CD14-positive monocyte (primary cell): Measurements from ENCODE around the gene AKR1C2. TPM values are rescaled to one million over a fixed set of nuclear protein-coding genes. Genes with fewer than 3 reads are reported as not detected.

ENCODE experiments used
- DNase-seq, 3 donors: peaks; one replicate each; pipeline ENCODE4 v3.0.0-alpha.2; 2011 to 2022
- H2AFZ ChIP-seq: 2 replicates; pipeline ENCODE4 v1.6.0; 2012; ENCODE audit warnings: mild to moderate bottlenecking, low read depth, low read length, inconsistent platforms; ENCODE audit not compliant: insufficient read depth, poor library complexity, severe bottlenecking
- H3K27ac ChIP-seq, 2 donors: 1 replicate in 1 of 2; 2 replicates in 1 of 2; pipeline ENCODE4 v1.5.1; 2012 to 2013; ENCODE audit warnings: low read length in 2 of 2, control low read depth in 1 of 2, inconsistent platforms in 1 of 2, low read depth in 1 of 2, mild to moderate bottlenecking in 1 of 2
- H3K27me3 ChIP-seq, 2 donors: one replicate each; pipeline versions ENCODE4 v1.6.0 to v1.6.1; 2011 to 2013; ENCODE audit warnings: low read length in 2 of 2; ENCODE audit not compliant: control insufficient read depth in 2 of 2, insufficient read depth in 2 of 2
- H3K36me3 ChIP-seq, 2 donors: replicated peaks in 1 of 2; 1 replicate in 1 of 2; 2 replicates in 1 of 2; pipeline versions ENCODE4 v1.5.1 to v1.6.1; 2012 to 2013; ENCODE audit warnings: low read length in 2 of 2, control low read depth in 1 of 2, inconsistent platforms in 1 of 2, mild to moderate bottlenecking in 1 of 2; ENCODE audit not compliant: insufficient read depth in 2 of 2, control insufficient read depth in 1 of 2
- H3K4me1 ChIP-seq, 2 donors: 1 replicate in 1 of 2; 2 replicates in 1 of 2; pipeline versions ENCODE4 v1.5.1 to v1.6.1; 2012 to 2013; ENCODE audit warnings: low read length in 2 of 2, control low read depth in 1 of 2, inconsistent platforms in 1 of 2, mild to moderate bottlenecking in 1 of 2, moderate library complexity in 1 of 2; ENCODE audit not compliant: insufficient read depth in 2 of 2, control insufficient read depth in 1 of 2
- H3K4me2 ChIP-seq: replicated peaks from 2 replicates; pipeline ENCODE3; 2012; ENCODE audit warnings: low read length, moderate library complexity, mild to moderate bottlenecking; ENCODE audit not compliant: poor library complexity, severe bottlenecking; ENCODE audit errors: extremely low read depth
- H3K4me3 ChIP-seq, 3 experiments: fragments of 200-600 bp in 1 of 3; sonication (generic) in 1 of 3; replicated peaks in 1 of 3; 1 replicate in 2 of 3; 2 replicates in 1 of 3; pipeline ENCODE4 v1.5.1; 2011 to 2013; ENCODE audit warnings: low read length in 3 of 3, mild to moderate bottlenecking in 3 of 3, control low read depth in 2 of 3, low read depth in 2 of 3, inconsistent platforms in 1 of 3, moderate library complexity in 1 of 3
- H3K79me2 ChIP-seq: 2 replicates; pipeline ENCODE4 v1.6.0; 2012; ENCODE audit warnings: mild to moderate bottlenecking, control low read depth, inconsistent platforms, low read length, moderate library complexity; ENCODE audit not compliant: insufficient read depth
- H3K9ac ChIP-seq: 2 replicates; pipeline ENCODE4 v1.6.0; 2017; ENCODE audit warnings: low read length, mild to moderate bottlenecking; ENCODE audit not compliant: insufficient read depth, poor library complexity, severe bottlenecking
- H3K9me3 ChIP-seq, 2 donors: replicated peaks in 1 of 2; 1 replicate in 1 of 2; 2 replicates in 1 of 2; pipeline versions ENCODE4 v1.5.1 to v1.6.1; 2012 to 2013; ENCODE audit warnings: low read length in 2 of 2, control low read depth in 1 of 2; ENCODE audit not compliant: control insufficient read depth in 1 of 2, insufficient read depth in 1 of 2
- H4K20me1 ChIP-seq: 2 replicates; pipeline ENCODE4 v1.6.0; 2012; ENCODE audit warnings: mild to moderate bottlenecking, low read length, control low read depth, moderate library complexity; ENCODE audit not compliant: insufficient read depth
- H3K27ac Mint-ChIP-seq, 7 donors: one replicate each; pipeline ENCODE4 v1.8.0; 2020; ENCODE audit warnings: mild to moderate bottlenecking in 7 of 7, mixed read lengths in 7 of 7, moderate library complexity in 6 of 7, inconsistent platforms in 2 of 7
- H3K27me3 Mint-ChIP-seq, 3 donors: one replicate each; pipeline ENCODE4 v1.8.0; 2021 to 2022; ENCODE audit warnings: low read depth in 3 of 3, mild to moderate bottlenecking in 3 of 3, mixed read lengths in 3 of 3, moderate library complexity in 3 of 3, inconsistent platforms in 1 of 3
- H3K36me3 Mint-ChIP-seq, 2 donors: one replicate each; pipeline ENCODE4 v1.8.0; 2020; ENCODE audit warnings: mixed read lengths in 2 of 2, inconsistent platforms in 1 of 2, mild to moderate bottlenecking in 1 of 2
- H3K4me1 Mint-ChIP-seq: one replicate; pipeline ENCODE4 v1.8.0; 2020; ENCODE audit warnings: mild to moderate bottlenecking, mixed read lengths
- H3K4me3 Mint-ChIP-seq, 2 donors: one replicate each; pipeline ENCODE4 v1.8.0; 2020; ENCODE audit warnings: mild to moderate bottlenecking in 2 of 2, mixed read lengths in 2 of 2, moderate library complexity in 1 of 2
- H3K9me3 Mint-ChIP-seq, 7 donors: one replicate each; pipeline ENCODE4 v1.8.0; 2020 to 2022; ENCODE audit warnings: mixed read lengths in 7 of 7, mild to moderate bottlenecking in 6 of 7, moderate library complexity in 6 of 7, inconsistent platforms in 2 of 7
- CTCF ChIP-seq: fragments of 200-600 bp; IDR thresholded peaks from one replicate; pipeline ENCODE4 v1.8.0; 2022; ENCODE audit warnings: antibody characterized with exemption, mild to moderate bottlenecking
- WGBS: methylation state at CpG from one replicate; pipeline ENCODE4 v1.1.5; 2013; ENCODE audit warnings: missing lambda C conversion rate; ENCODE audit not compliant: insufficient coverage; 5-methylcytosine and 5-hydroxymethylcytosine counted together
- intact Hi-C, 2 donors: fragments of 100-400 bp; cut with micrococcal nuclease; formaldehyde crosslinking; loops; one replicate each; pipeline versions ENCODE4 v1.15.0 to v1.15.1; 2023
- polyA plus RNA-seq, 3 donors: library from polyadenylated mRNA; depleted of rRNA in 1 of 3; unstranded in 2 of 3; stranded (reverse) in 1 of 3; fragments of 300-500 nt in 2 of 3; fragments of >200 nt in 1 of 3; fragmentation: Illumina TruSeq in 2 of 3; gene quantifications; 1 replicate in 2 of 3; 2 replicates in 1 of 3; pipeline ENCODE4 v1.2.3, GENCODE V29; 2012 to 2021

The AKR1C2 gene
- polyA plus RNA-seq, 3 donors: 0.13 TPM; not detected in 2

GRCh38 chr10:5041471-5042023, 37.9 kb upstream of the AKR1C2 start:
- H3K4me3 Mint-ChIP-seq: peak overlapping the region in 1 of 2 donors; percentile 47
- peaks cover 7% of the 10 kb centered on the region for H3K4me1 Mint-ChIP-seq
- no peaks in the 10 kb centered on the region for H3K36me3 Mint-ChIP-seq
- no peaks in the 10 kb centered on the region for H3K36me3 ChIP-seq
- H2AFZ ChIP-seq: no peak overlapping the region
- TF ChIP-seq CTCF: no peak
- no peak overlapping the region for H3K4me2 ChIP-seq
- H3K9ac ChIP-seq: no peak overlapping the region
- DNase-seq: no peak
- H3K27ac Mint-ChIP-seq: no peak overlapping the region
- no peaks in the 10 kb centered on the region for H4K20me1 ChIP-seq
- H3K4me3 ChIP-seq: no peak overlapping the region
- no peak overlapping the region for H3K27ac ChIP-seq
- no peaks in the 10 kb centered on the region for H3K27me3 ChIP-seq
- WGBS: 89% methylated on average over 7 of the region's 9 CpGs
- H3K9me3 Mint-ChIP-seq: peaks cover 6 to 26% (median 12%) of the 10 kb centered on the region in 7 donors
- H3K79me2 ChIP-seq: no peaks in the 10 kb centered on the region
- H3K9me3 ChIP-seq: peaks cover 0 to 12% of the 10 kb centered on the region in 2 donors
- intact Hi-C loops: no loop called here
- no peaks in the 10 kb centered on the region for H3K4me1 ChIP-seq
- peaks cover 0 to 1% (median 1%) of the 10 kb centered on the region in 3 donors for H3K27me3 Mint-ChIP-seq

- H3K4me3 ChIP-seq: no peak overlapping the region
- no peak overlapping the region for H2AFZ ChIP-seq
These were observed 37.3 kb upstream of the AKR1C2 start for GRCh38 chr10:5040781-5041470.

More at GRCh38 chr10:5040781-5041470, 37.3 kb upstream of the AKR1C2 start:
- Histone ChIP-seq H3K27me3 (no peaks in the 10 kb centered on the region), H3K27ac (no peak overlapping the region), H3K79me2 (no peaks in the 10 kb centered on the region), H3K4me1 (no peaks in the 10 kb centered on the region), H3K36me3 (no peaks in the 10 kb centered on the region), H3K4me2 (no peak overlapping the region), H3K9me3 (peaks cover 0 to 8% of the 10 kb centered on the region in 2 donors), H4K20me1 (no peaks in the 10 kb centered on the region), H3K9ac (no peak overlapping the region)
- WGBS: 38% methylated on average over 7 of the region's 8 CpGs
- peaks cover 7% of the 10 kb centered on the region for H3K4me1 Mint-ChIP-seq
- DNase-seq: no peak
- peaks cover 0 to 1% (median 1%) of the 10 kb centered on the region in 3 donors for H3K27me3 Mint-ChIP-seq
- TF ChIP-seq CTCF: no peak
- H3K4me3 Mint-ChIP-seq: no peak overlapping the region
- intact Hi-C loops: no loop called here
- no peak overlapping the region for H3K27ac Mint-ChIP-seq
- peaks cover 5 to 25% (median 9%) of the 10 kb centered on the region in 7 donors for H3K9me3 Mint-ChIP-seq
- H3K36me3 Mint-ChIP-seq: no peaks in the 10 kb centered on the region
